Measurements from ENCODE around the gene PSD4.

PSD4 gene

GRCh38 chr2:113209646-113210171, 35.9 kb downstream of the PSD4 start:
- no peak for DNase-seq

GRCh38 chr2:113211226-113212105, 37.7 kb downstream of the PSD4 start:
- DNase-seq: no peak

GRCh38 chr2:113212245-113213060, 38.7 kb downstream of the PSD4 start:
- no peak for DNase-seq

- no peak for DNase-seq
Measured at GRCh38 chr2:113213061-113213930, 39.5 kb downstream of the PSD4 start.

- no peak for DNase-seq
Measured at GRCh38 chr2:113214141-113214540, 40.4 kb downstream of the PSD4 start.

GRCh38 chr2:113215056-113215455, 41.3 kb downstream of the PSD4 start:
- no peak for DNase-seq

- no peak for DNase-seq
Measured at GRCh38 chr2:113216321-113216720, 42.5 kb downstream of the PSD4 start.

- DNase-seq: no peak
Measured at GRCh38 chr2:113216891-113217454, 43.2 kb downstream of the PSD4 start.

- no peak for DNase-seq
Measured at GRCh38 chr2:113217455-113218282, 43.9 kb downstream of the PSD4 start.

- no peak for DNase-seq
Measured at GRCh38 chr2:113218283-113219091, 44.7 kb downstream of the PSD4 start.

- no peak for DNase-seq
Measured at GRCh38 chr2:113219092-113219441, 45.3 kb downstream of the PSD4 start.

- no peak for DNase-seq
Measured at GRCh38 chr2:113219525-113219888, 45.7 kb downstream of the PSD4 start.

GRCh38 chr2:113219889-113220641, 46.3 kb downstream of the PSD4 start:
- peak; percentile 33 for DNase-seq

GRCh38 chr2:113220970-113221708, 47.4 kb downstream of the PSD4 start:
- DNase-seq: no peak

GRCh38 chr2:113221846-113222245, 48.1 kb downstream of the PSD4 start:
- no peak for DNase-seq

GRCh38 chr2:113223813-113224212, 50.0 kb downstream of the PSD4 start:
- no peak for DNase-seq

GRCh38 chr2:113224647-113225236, 51.0 kb downstream of the PSD4 start:
- no peak for DNase-seq
